ENCODE measurements around the gene CBX5. TPM values are rescaled to one million over a fixed set of nuclear protein-coding genes. Genes with fewer than 3 reads are reported as not detected.

The CBX5 gene
- total RNA-seq, 4 donors from 2014 or later, result 56.2 to 97.4 (median 87.1) TPM

- H3K4me3 ChIP-seq (replicated peaks in 1 of 3), result no peak overlapping the region
- intact Hi-C loops (cut with DNase I), result no loop called here
- no peaks in the 10 kb centered on the region for H3K36me3 ChIP-seq
- H3K27ac ChIP-seq, result no peak overlapping the region
- H3K9me3 ChIP-seq, result no peaks in the 10 kb centered on the region
- peaks cover 4 to 8% of the 10 kb centered on the region in 2 donors for H3K4me1 ChIP-seq
- TF ChIP-seq POLR2A (IDR thresholded peaks at IDR 0.05), result no peak
- TF ChIP-seq, protein P1, sequence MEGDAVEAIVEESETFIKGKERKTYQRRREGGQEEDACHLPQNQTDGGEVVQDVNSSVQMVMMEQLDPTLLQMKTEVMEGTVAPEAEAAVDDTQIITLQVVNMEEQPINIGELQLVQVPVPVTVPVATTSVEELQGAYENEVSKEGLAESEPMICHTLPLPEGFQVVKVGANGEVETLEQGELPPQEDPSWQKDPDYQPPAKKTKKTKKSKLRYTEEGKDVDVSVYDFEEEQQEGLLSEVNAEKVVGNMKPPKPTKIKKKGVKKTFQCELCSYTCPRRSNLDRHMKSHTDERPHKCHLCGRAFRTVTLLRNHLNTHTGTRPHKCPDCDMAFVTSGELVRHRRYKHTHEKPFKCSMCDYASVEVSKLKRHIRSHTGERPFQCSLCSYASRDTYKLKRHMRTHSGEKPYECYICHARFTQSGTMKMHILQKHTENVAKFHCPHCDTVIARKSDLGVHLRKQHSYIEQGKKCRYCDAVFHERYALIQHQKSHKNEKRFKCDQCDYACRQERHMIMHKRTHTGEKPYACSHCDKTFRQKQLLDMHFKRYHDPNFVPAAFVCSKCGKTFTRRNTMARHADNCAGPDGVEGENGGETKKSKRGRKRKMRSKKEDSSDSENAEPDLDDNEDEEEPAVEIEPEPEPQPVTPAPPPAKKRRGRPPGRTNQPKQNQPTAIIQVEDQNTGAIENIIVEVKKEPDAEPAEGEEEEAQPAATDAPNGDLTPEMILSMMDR (IDR thresholded peaks at IDR 0.05), result no peak
- 92 to 97% methylated on average over 1 of the region's 1 CpG for WGBS, 2 donors
- peaks cover 6% of the 10 kb centered on the region for H3K27me3 ChIP-seq
- DNase-seq, result no peak
These were observed 57.3 kb downstream of the CBX5 start for GRCh38 chr12:54222609-54223008.

- Histone ChIP-seq H3K27me3 (peaks cover 9% of the 10 kb centered on the region), H3K4me1 (peaks cover 12 to 17% of the 10 kb centered on the region in 2 donors), H3K9me3 (no peaks in the 10 kb centered on the region), H3K36me3 (no peaks in the 10 kb centered on the region), H3K4me3 (replicated peaks in 1 of 3) (no peak overlapping the region), H3K27ac (no peak overlapping the region)
- no peak for TF ChIP-seq POLR2A (IDR thresholded peaks at IDR 0.05)
- TF ChIP-seq, protein P1 (IDR thresholded peaks at IDR 0.05), result no peak
- intact Hi-C loops (cut with DNase I), result no loop called here
- DNase-seq, result no peak
- 73 to 79% methylated on average over 6 of the region's 6 CpGs for WGBS, 2 donors
These were observed 58.4 kb downstream of the CBX5 start for GRCh38 chr12:54221402-54221984.

- intact Hi-C loops (cut with DNase I), result no loop called here
- H3K4me3 ChIP-seq (replicated peaks in 1 of 3), result no peak overlapping the region
- no peak overlapping the region for H3K27ac ChIP-seq
- 76 to 77% methylated on average over 7 of the region's 7 CpGs for WGBS, 2 donors
- no peaks in the 10 kb centered on the region for H3K9me3 ChIP-seq
- H3K36me3 ChIP-seq, result no peaks in the 10 kb centered on the region
- peaks cover 12 to 24% of the 10 kb centered on the region in 2 donors for H3K4me1 ChIP-seq
- H3K27me3 ChIP-seq, result peaks cover 9% of the 10 kb centered on the region
- TF ChIP-seq, protein P1 (IDR thresholded peaks at IDR 0.05), result no peak
- no peak for TF ChIP-seq POLR2A (IDR thresholded peaks at IDR 0.05)
- DNase-seq, result no peak
These were observed 59.4 kb downstream of the CBX5 start for GRCh38 chr12:54220567-54220966.

GRCh38 chr12:54220092-54220557, 59.8 kb downstream of the CBX5 start:
- Histone ChIP-seq H3K4me3 (replicated peaks in 1 of 3) (no peak overlapping the region), H3K27ac (no peak overlapping the region), H3K4me1 (peaks cover 12 to 24% of the 10 kb centered on the region in 2 donors), H3K36me3 (no peaks in the 10 kb centered on the region), H3K9me3 (no peaks in the 10 kb centered on the region), H3K27me3 (peaks cover 9% of the 10 kb centered on the region)
- DNase-seq, result peak; percentile 65
- no peak for TF ChIP-seq POLR2A (IDR thresholded peaks at IDR 0.05)
- TF ChIP-seq, protein P1 (IDR thresholded peaks at IDR 0.05), result peak; percentile 38 to 90 (median 70)
- intact Hi-C loops (cut with DNase I), result no loop called here
- 42 to 53% methylated on average over 8 of the region's 8 CpGs for WGBS, 2 donors

DNA sequence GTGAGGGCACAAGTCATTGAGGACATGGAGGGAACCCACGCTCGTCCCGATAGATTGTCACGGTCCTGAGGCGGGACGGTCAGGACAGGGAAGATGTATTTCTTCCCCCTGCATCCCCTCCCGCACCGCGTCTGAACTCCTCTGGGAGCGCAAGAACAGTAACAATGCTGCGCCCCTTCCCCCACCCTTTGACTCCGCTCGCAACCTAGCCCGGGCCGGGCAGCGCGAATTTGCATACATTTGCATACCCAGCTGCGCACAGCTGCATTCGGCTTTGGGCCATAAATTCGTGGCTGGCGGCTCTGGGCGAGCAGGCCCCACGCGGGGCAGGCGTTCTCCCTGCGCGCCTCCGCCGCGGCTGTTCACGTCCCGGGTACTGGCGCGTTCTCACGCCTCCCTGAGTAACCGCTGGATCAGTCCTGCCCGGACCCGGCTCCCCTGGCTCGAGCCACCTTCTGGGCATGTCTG, 62.1 kb downstream of the CBX5 start:
- intact Hi-C loops (cut with DNase I), result loop anchor here (5.0 kb wide), 1 partner anchor 144 kb away; the partner anchor contains the start of gene GPR84
- WGBS, 2 donors, result 6% methylated on average over 18 of the region's 39 CpGs; no CpG with 5 or more reads in 1 of the 2 donors
- H3K4me3 ChIP-seq (replicated peaks in 1 of 3), result no peak overlapping the region
- no peaks in the 10 kb centered on the region for H3K36me3 ChIP-seq
- peaks cover 12 to 30% of the 10 kb centered on the region in 2 donors for H3K4me1 ChIP-seq
- no peaks in the 10 kb centered on the region for H3K9me3 ChIP-seq
- no peak for DNase-seq
- no peak overlapping the region for H3K27ac ChIP-seq
- H3K27me3 ChIP-seq, result peaks cover 15% of the 10 kb centered on the region
- TF ChIP-seq POLR2A (IDR thresholded peaks at IDR 0.05), result no peak
- TF ChIP-seq, protein P1 (IDR thresholded peaks at IDR 0.05), result no peak
